ENCODE measurements around the gene FAP.

Gene FAP, protein sequence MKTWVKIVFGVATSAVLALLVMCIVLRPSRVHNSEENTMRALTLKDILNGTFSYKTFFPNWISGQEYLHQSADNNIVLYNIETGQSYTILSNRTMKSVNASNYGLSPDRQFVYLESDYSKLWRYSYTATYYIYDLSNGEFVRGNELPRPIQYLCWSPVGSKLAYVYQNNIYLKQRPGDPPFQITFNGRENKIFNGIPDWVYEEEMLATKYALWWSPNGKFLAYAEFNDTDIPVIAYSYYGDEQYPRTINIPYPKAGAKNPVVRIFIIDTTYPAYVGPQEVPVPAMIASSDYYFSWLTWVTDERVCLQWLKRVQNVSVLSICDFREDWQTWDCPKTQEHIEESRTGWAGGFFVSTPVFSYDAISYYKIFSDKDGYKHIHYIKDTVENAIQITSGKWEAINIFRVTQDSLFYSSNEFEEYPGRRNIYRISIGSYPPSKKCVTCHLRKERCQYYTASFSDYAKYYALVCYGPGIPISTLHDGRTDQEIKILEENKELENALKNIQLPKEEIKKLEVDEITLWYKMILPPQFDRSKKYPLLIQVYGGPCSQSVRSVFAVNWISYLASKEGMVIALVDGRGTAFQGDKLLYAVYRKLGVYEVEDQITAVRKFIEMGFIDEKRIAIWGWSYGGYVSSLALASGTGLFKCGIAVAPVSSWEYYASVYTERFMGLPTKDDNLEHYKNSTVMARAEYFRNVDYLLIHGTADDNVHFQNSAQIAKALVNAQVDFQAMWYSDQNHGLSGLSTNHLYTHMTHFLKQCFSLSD

DNA sequence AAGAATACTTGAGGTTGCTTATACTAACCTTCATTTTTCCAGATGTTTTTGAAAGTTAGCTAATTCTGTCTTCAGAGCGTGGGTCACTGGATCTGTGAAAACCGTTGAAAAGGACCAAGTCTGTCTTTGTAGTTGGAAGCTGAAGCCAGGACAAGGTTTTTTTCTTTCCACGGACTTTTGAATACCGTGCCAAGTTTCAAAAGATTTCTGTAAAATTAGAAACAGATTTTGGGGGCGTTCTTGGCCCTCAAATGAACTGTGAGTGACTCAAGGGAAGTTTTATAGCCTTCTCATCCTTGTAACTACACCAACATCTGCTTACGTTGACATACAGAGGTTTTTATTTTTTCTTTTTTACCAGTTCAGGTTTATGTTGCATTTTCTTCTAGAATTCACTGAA lies at the start of gene FAP:
TSS of gene FAP (minus strand) at position 152 of the 400 bp plus-strand sequence. CDS start at position 34, 118 bp downstream.
- DNase-seq = no peak

DNA sequence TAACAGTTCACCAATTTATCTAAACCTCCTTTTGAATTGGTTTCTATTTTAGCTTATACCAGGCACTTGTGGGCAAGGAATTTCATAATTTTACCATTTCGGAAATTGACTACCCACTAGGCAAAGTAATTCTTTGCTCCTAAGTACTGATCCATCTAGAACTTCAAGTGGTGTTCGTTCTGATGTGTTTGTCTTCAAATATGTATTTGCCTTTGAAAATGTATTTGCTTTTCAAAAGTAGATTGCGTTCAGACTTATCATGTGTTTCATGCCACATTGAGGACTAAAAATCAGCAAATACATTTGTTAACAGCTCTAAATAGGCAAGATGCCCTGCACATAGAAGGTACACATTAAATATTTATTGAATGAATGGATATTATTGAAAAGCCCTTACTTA lies 48.5 kb upstream of the FAP start:
- DNase-seq = no peak

DNA sequence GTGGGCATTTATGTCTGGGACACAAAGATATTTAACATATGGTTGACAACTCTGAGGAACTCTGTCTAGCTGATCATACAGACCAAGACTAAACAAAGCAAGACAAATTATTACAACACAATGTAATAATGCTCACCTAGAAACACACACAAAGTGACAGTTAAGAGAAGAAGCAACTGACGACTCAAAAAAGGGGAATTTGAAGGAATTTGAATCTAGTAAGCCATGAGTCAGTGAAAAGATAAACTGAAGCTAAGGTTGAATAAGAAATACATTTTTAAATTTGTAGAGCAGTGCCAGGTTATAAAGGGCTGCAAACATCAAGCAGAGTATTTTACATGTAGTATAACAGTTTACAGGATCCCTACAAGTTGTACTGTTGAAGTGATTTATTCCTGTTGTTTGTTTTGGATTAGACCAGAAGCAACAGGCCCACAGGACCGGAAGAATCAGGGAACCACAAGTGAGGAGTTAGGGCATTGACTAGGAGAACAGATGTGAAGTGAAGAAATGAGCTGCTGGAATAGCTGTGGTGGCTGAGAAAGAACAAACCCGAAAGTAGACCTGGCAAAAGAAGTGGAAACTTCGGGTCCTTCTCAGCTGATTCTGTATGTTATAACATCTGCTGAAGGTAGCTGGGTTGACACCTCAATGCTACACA lies 39.6 kb upstream of the FAP start:
- DNase-seq = no peak

DNA sequence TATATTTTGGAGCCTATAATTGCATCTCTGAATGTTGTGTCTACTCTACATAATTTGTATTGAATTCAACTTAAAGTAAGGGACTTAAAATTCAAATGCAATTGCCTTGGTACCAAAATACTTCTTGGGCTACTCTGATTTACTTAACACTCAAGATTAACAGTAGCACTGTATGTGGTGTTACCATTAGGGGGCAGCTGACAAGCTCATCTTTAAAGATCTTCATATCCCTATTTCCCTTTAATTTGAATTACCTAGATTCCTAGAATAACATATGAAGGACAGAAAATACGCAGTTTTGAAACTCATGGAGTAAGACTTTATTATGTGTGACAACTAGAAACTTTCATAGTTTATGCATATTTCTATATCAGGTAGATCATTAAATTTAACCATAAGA lies 37.4 kb upstream of the FAP start:
- no peak for DNase-seq

DNA sequence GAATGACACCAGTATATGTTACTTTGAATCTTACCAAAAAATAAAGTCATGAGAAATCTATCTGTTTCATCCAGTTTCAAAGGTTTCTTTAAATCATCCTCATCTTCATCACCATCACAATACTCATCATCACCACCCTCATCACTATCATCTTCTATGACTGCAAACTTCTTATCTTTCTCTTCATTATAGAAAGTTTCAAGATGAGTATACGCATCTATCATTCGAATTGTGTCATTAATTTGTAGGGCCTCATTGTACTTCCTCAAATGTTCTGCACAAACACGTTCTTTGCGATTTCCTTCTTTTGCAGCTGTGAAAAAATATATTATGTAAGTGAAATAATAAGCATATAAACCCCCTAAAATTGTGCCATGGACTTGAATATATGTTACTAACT lies 34.1 kb upstream of the FAP start:
- DNase-seq = no peak

DNA sequence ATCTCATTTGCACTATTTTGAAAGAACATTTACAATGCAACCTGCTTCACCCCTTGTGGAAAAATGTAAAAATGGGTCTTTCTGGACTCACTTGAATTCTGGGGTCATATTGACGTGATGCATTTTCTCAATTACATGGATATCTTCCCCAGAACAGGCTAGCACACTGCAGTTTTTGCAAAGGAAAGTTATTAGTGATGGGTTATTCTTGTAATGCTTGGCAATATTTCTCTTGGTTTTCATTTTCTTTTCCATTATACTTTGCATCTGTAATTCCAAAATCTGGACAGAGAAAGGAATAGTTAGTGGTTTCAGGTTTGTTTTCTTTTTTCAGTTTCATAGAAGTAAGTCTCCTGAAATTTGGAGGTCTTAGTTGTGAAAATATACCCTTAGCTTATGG lies 24.8 kb upstream of the FAP start:
- no peak for DNase-seq

DNA sequence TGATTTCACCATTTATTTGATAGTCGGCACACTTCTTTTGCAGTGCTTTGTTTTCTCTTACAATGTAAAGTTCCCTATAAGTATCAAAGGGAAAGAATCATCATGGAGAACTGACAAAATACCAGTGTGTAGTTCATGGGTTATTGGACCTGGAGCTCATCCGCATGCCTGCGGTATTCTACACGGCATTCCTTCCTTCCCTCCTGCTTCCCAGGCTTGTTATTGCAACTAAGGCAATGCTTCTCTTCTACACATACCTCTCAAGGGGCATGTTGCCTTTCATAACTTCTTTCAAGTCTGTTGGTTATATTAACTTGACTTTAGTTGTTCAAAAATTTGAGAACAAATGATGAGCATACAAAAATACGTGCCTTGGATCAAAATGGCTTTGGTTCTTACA lies 24.3 kb upstream of the FAP start:
- DNase-seq = no peak

DNA sequence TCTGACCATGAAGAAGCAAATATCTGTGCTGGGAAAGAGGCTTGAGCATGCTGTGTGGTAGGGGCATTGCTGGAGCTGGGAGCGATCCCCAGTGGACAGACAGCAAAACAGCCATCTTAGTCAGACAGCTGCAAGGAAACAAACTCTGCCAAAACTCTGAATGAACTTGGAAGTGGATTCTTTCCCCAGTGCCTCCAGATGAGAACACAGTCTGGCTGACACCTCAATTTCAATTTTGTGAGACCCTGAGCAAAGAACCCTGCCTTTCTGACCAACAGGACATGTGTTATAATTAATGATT lies 23.2 kb upstream of the FAP start:
- DNase-seq = no peak

DNA sequence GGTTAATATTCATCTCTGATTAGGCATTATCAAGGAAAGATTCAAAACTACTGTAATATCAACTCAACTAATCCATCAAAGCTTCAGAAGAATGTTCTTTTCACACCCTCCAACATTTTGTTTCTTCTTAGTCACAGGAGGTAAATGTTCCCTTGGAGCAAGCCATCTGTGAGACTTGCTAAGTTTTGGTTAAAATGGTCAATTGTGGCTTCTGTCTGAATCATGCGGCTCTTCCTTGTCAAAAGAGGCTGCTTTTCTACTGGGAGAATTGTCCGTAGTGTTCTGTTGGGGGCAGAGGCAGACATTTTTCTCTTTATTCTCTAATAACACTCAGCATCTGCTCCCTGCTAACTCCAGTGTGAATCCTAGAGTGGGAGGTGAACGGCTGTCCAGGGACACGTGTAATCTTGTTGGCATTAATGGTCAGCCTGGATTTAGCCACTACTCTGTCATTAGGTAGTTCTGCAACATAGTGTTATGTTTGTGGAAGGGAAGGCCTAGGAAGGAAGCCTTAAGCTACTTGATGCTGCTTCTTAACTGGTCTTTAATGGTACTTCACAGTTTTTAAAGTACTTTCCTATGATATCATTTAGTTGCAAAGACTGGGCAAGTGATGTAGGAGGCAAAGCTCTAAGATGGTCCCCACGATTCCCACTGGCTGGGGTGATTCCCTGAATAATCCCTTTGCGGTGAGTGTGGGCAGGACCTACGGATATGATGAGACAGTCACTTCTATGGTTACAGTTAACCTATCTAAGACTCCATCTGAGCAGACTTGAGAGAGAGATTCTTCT lies 22.6 kb upstream of the FAP start:
- no peak for DNase-seq

DNA sequence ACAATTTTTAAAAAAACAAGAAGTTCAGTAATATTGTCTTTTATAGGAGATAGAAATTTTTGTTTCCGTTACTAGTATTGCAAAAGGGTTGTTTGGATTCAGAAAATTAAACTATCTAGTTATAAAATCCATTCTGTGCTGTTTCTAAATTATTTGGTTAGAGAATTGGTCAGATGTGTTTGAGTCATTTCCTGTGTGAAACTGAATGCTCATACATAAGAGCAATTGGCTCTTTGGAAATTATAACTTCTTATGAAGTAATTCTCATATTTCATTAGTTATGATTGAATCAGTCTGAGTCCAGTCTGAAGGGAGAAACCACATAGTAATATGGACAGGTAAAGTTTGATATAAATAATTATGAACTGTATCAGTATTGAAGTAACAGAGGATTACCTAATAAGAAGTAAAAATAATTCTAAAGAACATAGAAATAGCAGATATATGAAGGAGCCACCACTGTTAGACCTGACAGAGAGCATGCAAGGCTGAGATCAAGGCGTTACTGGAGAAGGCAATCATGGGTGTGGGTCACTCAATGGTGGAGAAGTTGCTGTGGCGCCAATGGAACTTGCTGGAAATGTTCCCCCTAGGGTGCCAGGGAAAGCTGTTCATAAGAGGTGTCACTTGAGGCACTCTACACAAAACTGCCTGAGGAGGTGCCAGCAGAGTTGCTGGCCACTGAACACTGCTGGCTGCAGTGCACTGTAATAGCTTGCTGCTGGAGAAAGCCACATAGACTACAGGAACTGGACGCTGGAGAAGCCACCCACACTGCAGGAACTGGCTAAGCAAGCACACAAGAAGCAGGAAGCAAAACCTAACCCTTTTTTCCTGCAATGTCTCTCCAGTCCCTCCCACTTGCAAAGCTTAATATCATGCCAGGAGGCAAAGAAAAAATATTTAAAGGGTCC lies 18.0 kb upstream of the FAP start:
- no peak for DNase-seq

DNA sequence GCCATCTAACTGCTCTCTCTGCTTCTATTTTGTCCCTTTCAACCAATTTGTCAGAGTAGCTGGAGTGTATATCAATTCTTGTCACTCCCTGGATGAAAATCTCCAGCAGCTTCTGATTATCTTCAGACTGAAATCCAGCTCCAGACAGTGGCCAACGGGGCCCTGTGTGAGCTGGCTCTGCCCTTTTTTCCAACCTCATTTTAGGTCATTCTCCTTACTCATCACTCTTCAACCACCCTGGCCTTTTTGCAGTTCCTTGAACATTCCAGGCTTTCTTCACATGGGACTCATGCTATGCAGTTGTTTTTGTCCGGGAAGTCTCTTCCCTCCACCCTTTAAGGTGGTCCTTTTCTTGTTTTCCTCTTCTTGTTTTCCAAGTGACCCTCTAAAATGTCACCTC lies 15.4 kb upstream of the FAP start:
- DNase-seq = no peak

DNA sequence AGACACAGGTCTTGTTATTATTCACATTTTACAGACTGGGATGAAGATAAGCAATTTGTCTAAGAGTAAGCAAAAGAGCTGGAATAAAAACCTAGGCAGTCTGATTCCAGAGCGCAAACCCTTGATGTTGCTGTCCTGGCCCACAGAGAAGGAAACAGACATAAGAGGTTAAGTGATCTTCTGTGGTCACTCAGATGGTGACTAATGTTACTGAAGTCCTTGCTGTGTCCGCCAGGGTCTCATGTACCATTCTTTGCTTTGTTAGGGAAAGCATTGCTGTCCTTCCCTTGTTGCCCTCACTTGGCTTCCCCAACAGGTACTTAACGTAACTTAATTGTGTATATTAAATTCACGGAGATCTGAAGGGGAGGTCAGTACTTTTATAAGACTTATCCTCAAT lies 14.9 kb upstream of the FAP start:
- DNase-seq = no peak

DNA sequence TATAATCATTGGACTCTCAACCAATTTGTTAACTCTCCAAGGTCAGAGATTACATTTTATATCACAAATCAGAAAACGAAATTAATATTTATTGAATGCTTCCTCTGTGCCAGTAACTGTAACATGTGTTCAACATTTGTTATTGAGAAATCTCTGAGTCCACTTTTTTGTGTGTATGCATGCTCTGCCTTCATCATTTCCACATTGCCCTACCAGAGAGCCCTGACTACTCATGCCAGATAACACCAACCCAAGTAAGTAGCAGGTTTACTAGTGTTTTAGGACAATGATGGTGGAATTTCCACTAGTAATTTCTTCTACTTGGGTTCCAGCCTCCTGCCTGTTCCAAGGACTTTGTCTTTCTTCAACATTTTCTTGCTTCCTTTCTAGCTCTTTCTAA lies 14.2 kb upstream of the FAP start:
- no peak for DNase-seq

DNA sequence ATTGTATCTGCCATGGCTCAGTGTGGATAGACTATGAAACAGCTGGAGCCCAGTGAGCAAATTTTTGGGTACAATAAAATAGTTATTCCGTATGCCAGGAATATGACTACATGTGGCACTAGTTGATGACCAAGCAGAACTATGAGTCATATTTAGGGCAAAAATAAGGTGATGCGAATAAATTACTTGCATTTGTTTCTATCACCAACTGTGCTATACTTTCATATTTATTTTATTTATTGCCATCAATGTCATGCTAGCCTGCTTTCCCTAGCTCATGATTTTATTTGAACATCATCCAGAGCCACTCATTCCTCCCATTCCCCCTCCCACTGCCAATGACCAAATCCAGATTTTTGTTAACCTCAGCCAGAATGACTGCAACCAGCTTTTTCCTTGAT lies 13.3 kb upstream of the FAP start:
- DNase-seq = no peak

DNA sequence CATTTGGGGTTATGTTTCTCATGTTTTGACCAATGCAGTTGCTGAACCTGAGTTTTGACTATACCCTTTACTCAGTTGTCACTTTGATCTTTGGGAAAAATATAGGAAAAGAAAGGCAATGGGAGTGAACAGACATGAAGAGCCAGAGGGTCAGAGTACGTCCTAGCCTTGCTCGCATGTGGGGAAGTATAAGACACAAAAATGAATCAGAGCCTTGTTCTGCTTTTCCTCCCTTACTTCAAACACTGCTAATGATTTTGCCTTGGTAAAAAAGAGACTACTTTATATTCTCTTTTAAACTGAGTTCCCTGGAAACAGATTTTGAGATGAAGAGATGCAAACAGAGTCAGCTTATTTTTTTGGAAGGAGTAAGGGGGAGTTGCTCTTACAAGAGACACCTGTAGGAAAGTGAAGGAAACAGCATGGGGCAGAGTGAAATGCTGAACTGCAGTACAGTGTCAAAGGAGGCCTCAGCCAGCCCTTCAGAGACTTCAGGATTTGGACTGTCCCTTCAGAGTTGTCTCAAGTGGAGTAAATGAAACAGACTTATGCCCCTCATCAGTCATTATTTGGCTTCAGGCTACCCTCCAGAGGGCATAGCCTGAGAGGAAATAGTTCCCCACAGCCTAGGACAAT lies 11.1 kb upstream of the FAP start:
- no peak for DNase-seq

DNA sequence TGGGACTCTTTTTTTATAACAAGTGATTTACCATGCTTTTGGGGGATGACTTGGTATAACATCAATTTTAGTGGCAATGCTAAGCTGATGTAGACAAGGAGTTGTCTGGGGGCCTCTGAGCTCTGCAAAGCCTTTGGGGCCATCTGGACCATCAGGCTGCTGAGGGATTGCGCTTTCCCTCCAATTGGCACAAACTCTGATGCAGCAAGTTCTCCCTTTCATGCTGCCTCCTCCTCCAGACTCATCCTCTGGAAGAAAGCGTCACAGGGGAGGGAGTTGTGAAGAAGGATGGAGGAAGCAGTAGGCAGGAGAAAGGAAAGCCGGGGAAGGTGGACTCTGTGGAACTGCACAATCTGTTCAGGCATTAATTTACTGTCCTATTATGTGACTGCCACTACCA lies 10.2 kb upstream of the FAP start:
- DNase-seq = no peak

DNA sequence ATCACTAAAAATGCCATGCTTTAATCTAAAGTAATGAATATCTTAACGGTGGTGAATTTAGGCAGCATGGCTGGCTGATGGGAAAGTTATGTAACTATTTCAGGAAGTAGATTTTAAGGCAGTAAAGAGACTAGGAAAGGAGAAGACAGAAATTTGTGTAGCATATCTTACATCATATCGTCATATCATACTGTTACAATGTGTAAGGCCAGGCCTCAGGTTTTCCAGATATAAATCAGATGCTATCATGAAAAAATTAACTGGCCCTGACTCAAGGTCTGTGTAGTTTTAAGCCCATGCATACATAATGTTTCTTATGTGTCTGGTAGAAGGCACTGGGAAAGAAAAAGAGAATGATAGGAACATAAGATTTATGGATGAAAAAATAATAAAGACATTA lies 8.9 kb upstream of the FAP start:
- no peak for DNase-seq

DNA sequence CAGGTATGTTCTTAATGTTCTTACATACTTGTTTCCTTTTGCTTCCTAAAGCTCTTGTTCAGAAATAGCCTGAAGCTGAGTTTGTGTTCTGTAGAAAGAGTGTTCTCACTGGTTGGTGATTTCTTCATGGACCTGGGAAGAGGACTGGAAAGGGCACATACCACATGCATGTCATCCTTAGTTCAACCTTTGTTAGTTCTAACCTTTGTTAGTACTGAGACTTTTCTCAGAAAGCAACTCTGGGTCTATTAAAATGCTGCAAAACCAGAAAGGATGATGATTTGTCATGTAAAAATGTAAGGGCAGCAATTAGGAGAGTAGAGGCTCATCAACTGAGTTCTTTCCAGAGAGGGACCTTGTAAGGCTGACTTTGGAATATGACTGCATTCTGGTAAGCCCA lies 2.5 kb upstream of the FAP start:
- DNase-seq = no peak

DNA sequence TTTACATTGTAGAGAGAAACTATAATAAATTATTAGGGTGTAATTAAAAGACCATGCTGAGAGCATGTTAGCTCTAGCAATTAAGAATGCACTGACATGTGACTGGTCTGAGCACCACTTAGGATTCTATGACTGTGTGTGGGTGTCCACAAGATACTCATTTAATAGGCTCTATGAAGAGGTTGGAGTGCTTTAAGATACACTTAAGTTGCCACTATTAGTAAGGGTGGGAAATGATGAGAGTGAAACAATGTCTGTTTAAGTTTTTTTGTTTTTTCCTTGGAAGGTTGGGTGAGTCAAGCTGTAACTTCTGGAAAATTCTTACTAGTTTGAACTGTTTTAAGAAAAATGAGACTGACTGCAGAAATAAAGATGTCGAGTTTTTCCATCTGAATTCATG lies 1.8 kb upstream of the FAP start:
- DNase-seq = no peak

DNA sequence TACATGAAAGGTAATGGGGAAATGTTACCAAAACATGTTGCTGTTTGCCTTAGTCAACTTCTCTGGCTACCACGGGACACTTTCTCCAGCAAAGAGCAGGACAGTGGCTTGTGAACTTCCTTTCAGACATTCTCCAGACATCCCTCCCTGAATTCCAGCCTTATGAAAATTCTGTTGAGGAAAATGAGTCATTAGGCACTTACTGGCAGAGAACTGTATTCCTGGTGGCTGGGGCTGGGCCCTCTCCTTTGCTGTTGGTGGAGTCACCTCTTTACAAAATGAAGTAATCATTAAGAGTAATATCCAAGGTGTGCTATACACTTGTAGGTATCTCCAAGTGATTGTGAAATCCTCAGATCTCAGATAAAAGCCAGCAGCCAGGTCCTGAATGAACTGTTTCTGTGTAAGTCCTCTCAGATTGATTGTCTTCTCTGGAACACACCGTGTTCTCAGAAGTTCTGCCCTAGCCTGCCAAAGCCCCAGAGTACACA lies 1.3 kb upstream of the FAP start:
- no peak for DNase-seq

DNA sequence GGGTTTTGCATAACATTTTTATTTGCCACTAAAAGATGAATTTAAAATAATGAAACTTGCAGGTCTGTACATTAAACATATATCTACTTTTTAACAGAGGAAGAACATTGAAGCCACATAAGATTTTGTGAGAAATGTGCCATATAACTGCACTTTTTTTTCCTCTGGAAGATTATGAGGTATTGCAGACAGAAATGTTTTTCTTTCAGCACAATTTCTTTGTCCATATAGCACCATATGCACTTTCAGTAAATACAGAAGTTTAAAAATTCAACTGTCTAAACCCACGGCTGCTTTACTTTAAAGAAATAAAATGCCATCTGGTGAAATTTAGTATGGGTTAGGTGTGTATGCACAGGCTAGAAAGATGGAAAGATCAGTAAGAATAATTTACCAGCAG lies 470 bp upstream of the FAP start:
- no peak for DNase-seq
